GM23338 (cell line): ENCODE measurements around the gene NEK11. TPM values are rescaled to one million over a fixed set of nuclear protein-coding genes. Genes with fewer than 3 reads are reported as not detected.

Experiments
- ATAC-seq: fragments of 200-7000 bp; cut with Tn5 transposase; 3 replicates; pipeline ENCODE4 v1.9.1; 2020
- DNase-seq: peaks from one replicate; pipeline ENCODE4 v3.0.0-alpha.2; 2015; ENCODE audit warnings: low spot score
- H2AFZ ChIP-seq: fragments of 200-600 bp; sonication (generic); 2 replicates; pipeline ENCODE4 v1.8.0; 2016; ENCODE audit warnings: antibody characterized with exemption, mild to moderate bottlenecking, moderate library complexity
- H3F3A ChIP-seq: fragments of 200-600 bp; sonication (generic); replicated peaks from 2 replicates; pipeline ENCODE4 v1.8.0; 2017; ENCODE audit warnings: antibody characterized with exemption, mixed run types, low read depth
- H3K27ac ChIP-seq: fragments of 200-600 bp; sonication (generic); 2 replicates; pipeline ENCODE4 v1.6.1; 2016; ENCODE audit warnings: low read depth
- H3K27me3 ChIP-seq: fragments of 200-600 bp; sonication (generic); 2 replicates; pipeline ENCODE4 v1.8.0; 2016; ENCODE audit warnings: mild to moderate bottlenecking, mixed run types, moderate library complexity; ENCODE audit not compliant: insufficient read depth
- H3K36me3 ChIP-seq: fragments of 200-600 bp; sonication (generic); 2 replicates; pipeline ENCODE4 v1.8.0; 2016; ENCODE audit warnings: mild to moderate bottlenecking; ENCODE audit not compliant: insufficient read depth
- H3K4me1 ChIP-seq: fragments of 200-600 bp; sonication (generic); 2 replicates; pipeline ENCODE4 v1.8.0; 2016; ENCODE audit warnings: mild to moderate bottlenecking, moderate library complexity; ENCODE audit not compliant: insufficient read depth
- H3K4me2 ChIP-seq: fragments of 200-600 bp; sonication (generic); 2 replicates; pipeline ENCODE4 v1.7.1; 2017; ENCODE audit warnings: mixed run types
- H3K4me3 ChIP-seq: fragments of 200-600 bp; sonication (generic); 2 replicates; pipeline ENCODE4 v1.6.1; 2016; ENCODE audit warnings: mixed run types
- H3K79me2 ChIP-seq: fragments of 200-600 bp; sonication (generic); replicated peaks from 2 replicates; pipeline ENCODE4 v1.8.0; 2017; ENCODE audit warnings: mild to moderate bottlenecking; ENCODE audit not compliant: insufficient read depth
- H3K9me2 ChIP-seq: fragments of 200-600 bp; sonication (generic); 2 replicates; pipeline ENCODE4 v1.8.0; 2017; ENCODE audit not compliant: insufficient read depth
- H4K20me1 ChIP-seq: fragments of 200-600 bp; sonication (generic); replicated peaks from 2 replicates; pipeline ENCODE4 v1.8.0; 2017; ENCODE audit warnings: mild to moderate bottlenecking; ENCODE audit not compliant: insufficient read depth
- H3K27ac Mint-ChIP-seq: 2 replicates; pipeline ENCODE4 v1.8.0; 2020; ENCODE audit warnings: inconsistent platforms, mild to moderate bottlenecking, moderate library complexity, mixed read lengths
- H3K27me3 Mint-ChIP-seq: 3 replicates; pipeline ENCODE4 v1.8.0; 2022; ENCODE audit warnings: low read depth, mild to moderate bottlenecking, moderate library complexity, mixed read lengths, inconsistent platforms; ENCODE audit not compliant: insufficient read depth, poor library complexity
- H3K36me3 Mint-ChIP-seq: 3 replicates; pipeline ENCODE4 v1.8.0; 2021; ENCODE audit warnings: low read depth, mild to moderate bottlenecking, inconsistent platforms, moderate library complexity, mixed read lengths
- H3K4me1 Mint-ChIP-seq: 3 replicates; pipeline ENCODE4 v1.8.0; 2020; ENCODE audit warnings: mild to moderate bottlenecking, inconsistent platforms, mixed read lengths
- H3K4me3 Mint-ChIP-seq: 3 replicates; pipeline ENCODE4 v1.8.0; 2021; ENCODE audit warnings: moderate library complexity, mild to moderate bottlenecking, inconsistent platforms, mixed read lengths
- H3K9me3 Mint-ChIP-seq: 3 replicates; pipeline ENCODE4 v1.8.0; 2020; ENCODE audit warnings: moderate library complexity, mild to moderate bottlenecking, inconsistent platforms, mixed read lengths
- CREB1 ChIP-seq: fragments of 250-450 bp; sonication (Bioruptor Pico); IDR thresholded peaks from 2 replicates; pipeline ENCODE4 v1.5.0; 2020; ENCODE audit warnings: low read depth, mild to moderate bottlenecking, moderate library complexity
- CTCF ChIP-seq, 2 experiments: fragments of 200-600 bp in 1 of 2; sonication (generic) in 1 of 2; conservative IDR thresholded peaks; 2 replicates each; pipeline versions ENCODE4 v1.5.1 to v1.6.1; 2016 to 2017; ENCODE audit warnings: antibody characterized with exemption in 2 of 2, low read depth in 2 of 2, mild to moderate bottlenecking in 2 of 2, moderate library complexity in 1 of 2
- ETS1 ChIP-seq: IDR thresholded peaks from 2 replicates; pipeline ENCODE4 v1.6.1; 2016; ENCODE audit warnings: antibody characterized with exemption
- EZH2 ChIP-seq: fragments of 200-600 bp; sonication (generic); IDR thresholded peaks from one replicate; pipeline ENCODE4 v1.8.0; 2017; ENCODE audit warnings: antibody characterized with exemption, mild to moderate bottlenecking, low read depth; ENCODE audit not compliant: unreplicated experiment
- EZH2phosphoT487 ChIP-seq: fragments of 200-600 bp; sonication (generic); IDR thresholded peaks from one replicate; pipeline ENCODE4 v1.8.1; 2018; ENCODE audit warnings: antibody characterized with exemption; ENCODE audit not compliant: unreplicated experiment
- JUNB ChIP-seq: IDR thresholded peaks from one replicate; pipeline ENCODE4 v1.6.1; 2016; ENCODE audit warnings: antibody characterized with exemption; ENCODE audit not compliant: unreplicated experiment
- NANOG ChIP-seq: IDR thresholded peaks from 2 replicates; pipeline ENCODE4 v1.6.1; 2016; ENCODE audit warnings: antibody characterized with exemption, borderline replicate concordance
- POLR2AphosphoS5 ChIP-seq: IDR thresholded peaks from 2 replicates; pipeline ENCODE4 v1.6.1; 2016; ENCODE audit warnings: antibody characterized with exemption, low read depth
- REST ChIP-seq: IDR thresholded peaks from one replicate; pipeline ENCODE4 v1.6.1; 2018; ENCODE audit warnings: antibody characterized with exemption; ENCODE audit not compliant: unreplicated experiment
- STAT1 ChIP-seq: IDR thresholded peaks from one replicate; pipeline ENCODE4 v1.6.1; 2016; ENCODE audit warnings: antibody characterized with exemption; ENCODE audit not compliant: unreplicated experiment
- ZNF114 ChIP-seq: fragments of 250-450 bp; sonication (Bioruptor Pico); IDR thresholded peaks from 2 replicates; pipeline ENCODE4 v1.5.0; 2020; ENCODE audit warnings: mild to moderate bottlenecking, moderate library complexity
- ZNF331 ChIP-seq: fragments of 250-450 bp; sonication (Bioruptor Pico); IDR thresholded peaks from 2 replicates; pipeline ENCODE4 v1.5.0; 2020; ENCODE audit warnings: low read depth, mild to moderate bottlenecking, moderate library complexity
- ZNF462 ChIP-seq: fragments of 250-450 bp; sonication (Bioruptor Pico); IDR thresholded peaks from 2 replicates; pipeline ENCODE4 v1.5.0; 2020; ENCODE audit warnings: mild to moderate bottlenecking, moderate library complexity
- polyA plus RNA-seq: library from polyadenylated mRNA; unstranded; fragments of >200 nt; fragmentation: Nextera tagmentation; extraction: Ambion mirVana; gene quantifications from 2 replicates; pipeline ENCODE4 v1.2.1, GENCODE V29; 2016
- total RNA-seq: library from RNA; depleted of rRNA; stranded (reverse); fragments of >200 nt; shearing (Covaris generic); gene quantifications from 2 replicates; pipeline ENCODE4 v1.2.3, GENCODE V29; 2014

NEK11 gene
- total and polyA plus RNA-seq, 2 experiments from 2014 or later = 0.80 to 1.1 TPM

GRCh38 chr3:131371688-131372066 lies 345.0 kb downstream of the NEK11 start:
- TF ChIP-seq ZNF114 (CRISPR knock-in tag) (no peak), EZH2 (no peak), REST (no peak), CTCF (conservative IDR thresholded peaks at IDR 0.05; ENCODE audit: low read depth in 2 of 2) (no peak), ETS1 (no peak), EZH2phosphoT487 (no peak), ZNF331 (CRISPR knock-in tag) (no peak), ZNF462 (CRISPR knock-in tag) (no peak), STAT1 (no peak), CREB1 (CRISPR knock-in tag) (no peak), NANOG (no peak), POLR2AphosphoS5 (no peak), JUNB (no peak)
- no peak overlapping the region for H3K4me3 ChIP-seq
- no peak overlapping the region for H3K27ac ChIP-seq
- H3K4me2 ChIP-seq = no peak overlapping the region
- H3K79me2 ChIP-seq = peaks cover 12% of the 10 kb centered on the region
- no peaks in the 10 kb centered on the region; the same call in 1 of the 3 replicates for H3K9me3 Mint-ChIP-seq
- H3K4me3 Mint-ChIP-seq = no peak overlapping the region
- no peaks in the 10 kb centered on the region for H3K36me3 ChIP-seq
- DNase-seq = no peak
- H3K4me1 ChIP-seq = no peaks in the 10 kb centered on the region
- H3K36me3 Mint-ChIP-seq = peaks cover 12% of the 10 kb centered on the region
- H3F3A ChIP-seq = no peaks in the 10 kb centered on the region
- no peak overlapping the region for H2AFZ ChIP-seq
- peaks cover 3% of the 10 kb centered on the region; the same call in 1 of the 3 replicates for H3K4me1 Mint-ChIP-seq
- no peaks in the 10 kb centered on the region; the same call in 1 of the 2 replicates for H4K20me1 ChIP-seq
- no peaks in the 10 kb centered on the region; the same call in 1 of the 2 replicates for H3K9me2 ChIP-seq
- no peaks in the 10 kb centered on the region for H3K27me3 ChIP-seq
- H3K27ac Mint-ChIP-seq = no peak overlapping the region
- no peaks in the 10 kb centered on the region for H3K27me3 Mint-ChIP-seq
- ATAC-seq = no peak
